ENCODE data around the gene MGAM2.

MGAM2 gene

GRCh38 chr7:142250705-142251104, 139.2 kb downstream of the MGAM2 start:
- H3K27me3 ChIP-seq (ENCODE audit: low read depth, low read length): peaks cover 5% of the 10 kb centered on the region; the same call in 1 of the 2 replicates
- no peaks in the 10 kb centered on the region for H3K36me3 ChIP-seq (replicated peaks; ENCODE audit: low read depth, low read length)
- H3K9ac ChIP-seq (ENCODE audit: low read length): no peak overlapping the region
- no peak overlapping the region for H2AFZ ChIP-seq (ENCODE audit: low read depth, low read length)
- H3K4me1 ChIP-seq (ENCODE audit: low read length): no peaks in the 10 kb centered on the region
- TF ChIP-seq EZH2phosphoT487 (IDR thresholded peaks at IDR 0.05; ENCODE audit: low read depth) (no peak), CTCF (IDR thresholded peaks at IDR 0.05; ENCODE audit: low read depth, low read length) (no peak)
- no peak overlapping the region for H3K27ac ChIP-seq (ENCODE audit: low read length)
- H3K4me3 ChIP-seq (ENCODE audit: low read length): no peak overlapping the region
- H3K4me2 ChIP-seq (ENCODE audit: low read length): no peak overlapping the region
- no peaks in the 10 kb centered on the region for H3K9me3 ChIP-seq (ENCODE audit: insufficient read depth, low read length)
- H3K79me2 ChIP-seq (ENCODE audit: low read length): no peaks in the 10 kb centered on the region
- no peaks in the 10 kb centered on the region for H4K20me1 ChIP-seq (ENCODE audit: insufficient read depth, low read length)

DNA sequence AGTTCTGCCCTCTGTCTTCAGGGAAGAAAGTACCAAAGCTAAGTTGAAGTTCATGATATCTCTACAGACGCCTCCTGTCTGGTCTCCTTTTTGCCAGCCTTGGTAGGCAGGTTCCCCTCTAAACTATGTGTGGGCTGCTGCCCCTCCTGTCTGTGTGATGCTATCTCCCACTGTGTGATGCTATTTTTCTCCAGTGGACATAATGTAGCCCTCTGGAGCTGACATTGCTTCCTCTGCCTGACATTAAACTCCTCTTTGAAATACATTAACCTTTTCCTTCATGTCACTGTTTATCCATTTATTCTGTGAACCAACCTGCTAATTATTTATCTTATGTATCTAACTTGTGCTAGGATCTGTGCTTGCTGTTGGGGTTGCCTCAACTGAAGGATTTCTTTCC, 146.4 kb downstream of the MGAM2 start, which contains the start of gene PRSS58:
TSS of gene PRSS58 (minus strand) at position 101 of the 400 bp plus-strand sequence. CDS start 351 bp downstream, outside the sequence.
- no peaks in the 10 kb centered on the region for H4K20me1 ChIP-seq (ENCODE audit: insufficient read depth, low read length)
- no peak within 1 kb of the TSS for H2AFZ ChIP-seq (ENCODE audit: low read depth, low read length)
- H3K9me3 ChIP-seq (ENCODE audit: insufficient read depth, low read length): no peaks in the 10 kb centered on the region
- no peak within 1 kb of the TSS for H3K4me2 ChIP-seq (ENCODE audit: low read length)
- H3K27me3 ChIP-seq (ENCODE audit: low read depth, low read length): peaks cover 14% of the 10 kb centered on the region; the same call in 1 of the 2 replicates
- no peak within 1 kb of the TSS for H3K4me3 ChIP-seq (ENCODE audit: low read length)
- no peak within 1 kb of the TSS for H3K27ac ChIP-seq (ENCODE audit: low read length)
- no peaks in the 10 kb centered on the region for H3K4me1 ChIP-seq (ENCODE audit: low read length)
- TF ChIP-seq CTCF (IDR thresholded peaks at IDR 0.05; ENCODE audit: low read depth, low read length): no peak
- no peak for TF ChIP-seq EZH2phosphoT487 (IDR thresholded peaks at IDR 0.05; ENCODE audit: low read depth)
- H3K9ac ChIP-seq (ENCODE audit: low read length): no peak within 1 kb of the TSS
- no peaks in the 10 kb centered on the region for H3K79me2 ChIP-seq (ENCODE audit: low read length)
- no peaks in the 10 kb centered on the region for H3K36me3 ChIP-seq (replicated peaks; ENCODE audit: low read depth, low read length)

GRCh38 chr7:142263598-142264380, 152.3 kb downstream of the MGAM2 start:
- no peaks in the 10 kb centered on the region for H4K20me1 ChIP-seq (ENCODE audit: insufficient read depth, low read length)
- H3K79me2 ChIP-seq (ENCODE audit: low read length): no peaks in the 10 kb centered on the region
- TF ChIP-seq CTCF (IDR thresholded peaks at IDR 0.05; ENCODE audit: low read depth, low read length): no peak
- TF ChIP-seq EZH2phosphoT487 (IDR thresholded peaks at IDR 0.05; ENCODE audit: low read depth): no peak
- no peaks in the 10 kb centered on the region for H3K36me3 ChIP-seq (replicated peaks; ENCODE audit: low read depth, low read length)
- H3K4me1 ChIP-seq (ENCODE audit: low read length): no peaks in the 10 kb centered on the region
- peaks cover 20% of the 10 kb centered on the region for H3K27me3 ChIP-seq (ENCODE audit: low read depth, low read length)
- H3K9me3 ChIP-seq (ENCODE audit: insufficient read depth, low read length): no peaks in the 10 kb centered on the region
- no peak overlapping the region for H3K9ac ChIP-seq (ENCODE audit: low read length)
- H3K27ac ChIP-seq (ENCODE audit: low read length): no peak overlapping the region
- no peak overlapping the region for H3K4me2 ChIP-seq (ENCODE audit: low read length)
- H3K4me3 ChIP-seq (ENCODE audit: low read length): no peak overlapping the region
- no peak overlapping the region for H2AFZ ChIP-seq (ENCODE audit: low read depth, low read length)

Data from OCI-LY3 (cell line).